Duodenal mucosa (tissue), 2 donors: ENCODE results near the gene VWA3A.
A peak's percentile ranks its signal among the peaks of the same experiment; 100 is the strongest.

Experiments used
- H3K27ac ChIP-seq: one replicate; pipeline ENCODE4 v1.7.0; 2013; ENCODE audit warnings: low read depth, low read length
- H3K27me3 ChIP-seq, 2 donors: one replicate each; pipeline ENCODE4 v1.7.0; 2013; ENCODE audit warnings: low read length in 2 of 2, control low read depth in 1 of 2; ENCODE audit not compliant: insufficient read depth in 2 of 2, control insufficient read depth in 1 of 2
- H3K36me3 ChIP-seq, 2 donors: one replicate each; pipeline ENCODE4 v1.7.0; 2013; ENCODE audit warnings: low read length in 2 of 2, control low read depth in 1 of 2; ENCODE audit not compliant: insufficient read depth in 2 of 2, control insufficient read depth in 1 of 2
- H3K4me1 ChIP-seq, 2 donors: one replicate each; pipeline ENCODE4 v1.7.0; 2013; ENCODE audit warnings: low read length in 2 of 2, control low read depth in 1 of 2; ENCODE audit not compliant: insufficient read depth in 2 of 2, control insufficient read depth in 1 of 2
- H3K4me3 ChIP-seq, 2 donors: one replicate each; pipeline ENCODE4 v1.7.0; 2013; ENCODE audit warnings: low read length in 2 of 2, low read depth in 1 of 2
- H3K9ac ChIP-seq, 2 donors: one replicate each; pipeline ENCODE4 v1.7.0; 2013; ENCODE audit warnings: low read length in 2 of 2, low read depth in 1 of 2
- H3K9me3 ChIP-seq, 2 donors: one replicate each; pipeline ENCODE4 v1.7.0; 2013; ENCODE audit warnings: low read length in 2 of 2, control low read depth in 1 of 2; ENCODE audit not compliant: control insufficient read depth in 1 of 2

VWA3A gene

GRCh38 chr16:22190081-22190775 is 97.9 kb downstream of the VWA3A start:
- H3K4me1 ChIP-seq, result peaks cover 28 to 36% of the 10 kb centered on the region in 2 donors
- H3K36me3 ChIP-seq, result no peaks in the 10 kb centered on the region
- peak overlapping the region; percentile 73 to 87 for H3K9ac ChIP-seq
- peak overlapping the region; percentile 65 to 80 for H3K4me3 ChIP-seq
- no peaks in the 10 kb centered on the region for H3K9me3 ChIP-seq
- peak overlapping the region; percentile 99 for H3K27ac ChIP-seq
- H3K27me3 ChIP-seq, result no peaks in the 10 kb centered on the region

- H3K27me3 ChIP-seq, result no peaks in the 10 kb centered on the region
- no peaks in the 10 kb centered on the region for H3K36me3 ChIP-seq
- no peaks in the 10 kb centered on the region for H3K9me3 ChIP-seq
- peak overlapping the region; percentile 95 for H3K27ac ChIP-seq
- peaks cover 28 to 38% of the 10 kb centered on the region in 2 donors for H3K4me1 ChIP-seq
- H3K4me3 ChIP-seq, result peak overlapping the region; percentile 61 to 70
- H3K9ac ChIP-seq, result peak overlapping the region; percentile 76 to 84
These were observed 98.6 kb downstream of the VWA3A start for GRCh38 chr16:22190776-22191531.

GRCh38 chr16:22191532-22192260 is 99.4 kb downstream of the VWA3A start:
- Histone ChIP-seq H3K36me3 (no peaks in the 10 kb centered on the region), H3K9me3 (no peaks in the 10 kb centered on the region), H3K4me3 (peak overlapping the region; percentile 61 to 70), H3K27ac (peak overlapping the region; percentile 95), H3K9ac (peak overlapping the region; percentile 76 to 84), H3K4me1 (peaks cover 28 to 38% of the 10 kb centered on the region in 2 donors), H3K27me3 (no peaks in the 10 kb centered on the region)

- Histone ChIP-seq H3K9me3 (no peaks in the 10 kb centered on the region), H3K27me3 (no peaks in the 10 kb centered on the region), H3K27ac (peak overlapping the region; percentile 71), H3K36me3 (no peaks in the 10 kb centered on the region), H3K4me1 (peaks cover 28 to 38% of the 10 kb centered on the region in 2 donors), H3K9ac (peak overlapping the region; percentile 76 to 84), H3K4me3 (peak overlapping the region; percentile 61 to 70)
These were observed 100.1 kb downstream of the VWA3A start for GRCh38 chr16:22192261-22193062.

GRCh38 chr16:22193063-22193411 is 100.7 kb downstream of the VWA3A start:
- no peaks in the 10 kb centered on the region for H3K9me3 ChIP-seq
- no peak overlapping the region for H3K9ac ChIP-seq
- peaks cover 28 to 38% of the 10 kb centered on the region in 2 donors for H3K4me1 ChIP-seq
- H3K4me3 ChIP-seq, result no peak overlapping the region
- no peaks in the 10 kb centered on the region for H3K27me3 ChIP-seq
- no peak overlapping the region for H3K27ac ChIP-seq
- H3K36me3 ChIP-seq, result no peaks in the 10 kb centered on the region

GRCh38 chr16:22194707-22195444 is 102.5 kb downstream of the VWA3A start:
- no peaks in the 10 kb centered on the region for H3K27me3 ChIP-seq
- H3K27ac ChIP-seq, result no peak overlapping the region
- peak overlapping the region in 1 of 2 donors; percentile 60 for H3K9ac ChIP-seq
- no peaks in the 10 kb centered on the region for H3K9me3 ChIP-seq
- H3K4me3 ChIP-seq, result peak overlapping the region in 1 of 2 donors; percentile 83
- peaks cover 13 to 20% of the 10 kb centered on the region in 2 donors for H3K4me1 ChIP-seq
- no peaks in the 10 kb centered on the region for H3K36me3 ChIP-seq

- no peaks in the 10 kb centered on the region for H3K9me3 ChIP-seq
- no peak overlapping the region for H3K27ac ChIP-seq
- peak overlapping the region in 1 of 2 donors; percentile 60 for H3K9ac ChIP-seq
- no peaks in the 10 kb centered on the region for H3K36me3 ChIP-seq
- H3K27me3 ChIP-seq, result no peaks in the 10 kb centered on the region
- peak overlapping the region; percentile 83 to 87 for H3K4me3 ChIP-seq
- H3K4me1 ChIP-seq, result peaks cover 13 to 17% of the 10 kb centered on the region in 2 donors
These were observed 103.0 kb downstream of the VWA3A start for GRCh38 chr16:22195445-22195694.

- Histone ChIP-seq H3K9ac (peak overlapping the region; percentile 60 to 67), H3K27ac (no peak overlapping the region), H3K9me3 (no peaks in the 10 kb centered on the region), H3K4me3 (peak overlapping the region; percentile 83 to 87), H3K4me1 (peaks cover 13 to 17% of the 10 kb centered on the region in 2 donors), H3K27me3 (no peaks in the 10 kb centered on the region), H3K36me3 (no peaks in the 10 kb centered on the region)
These were observed 103.6 kb downstream of the VWA3A start for GRCh38 chr16:22195695-22196558.
